Heart left ventricle (tissue), 16 donors: ENCODE measurements around the gene GP5. TPM values are rescaled to one million over a fixed set of nuclear protein-coding genes. Genes with fewer than 3 reads are reported as not detected.

Source experiments
- ATAC-seq, 4 donors: fragments of 200-7000 bp; cut with Tn5 transposase; one replicate each; pipeline ENCODE4 v1.9.1; 2020 to 2022; ENCODE audit warnings: moderate library complexity in 4 of 4, mild to moderate bottlenecking in 3 of 4, moderate number of reproducible peaks in 1 of 4
- DNase-seq, 5 donors: peaks; one replicate each; pipeline ENCODE4 v3.0.0-alpha.2; 2020
- H3K27ac ChIP-seq, 12 donors: fragments of 200-600 bp; sonication (generic) in 4 of 12; one replicate each; pipeline versions ENCODE4 v1.5.0 to v1.8.0; 2016 to 2022; ENCODE audit warnings: mild to moderate bottlenecking in 2 of 12
- H3K27me3 ChIP-seq, 9 donors: fragments of 200-600 bp; sonication (generic) in 2 of 9; one replicate each; pipeline versions ENCODE4 v1.5.1 to v1.8.0; 2016 to 2022; ENCODE audit warnings: mild to moderate bottlenecking in 3 of 9
- H3K36me3 ChIP-seq, 9 donors: fragments of 200-600 bp; sonication (generic) in 2 of 9; one replicate each; pipeline versions ENCODE4 v1.5.0 to v1.8.0; 2018 to 2022; ENCODE audit warnings: mild to moderate bottlenecking in 2 of 9
- H3K4me1 ChIP-seq, 12 donors: fragments of 200-600 bp; sonication (generic) in 4 of 12; one replicate each; pipeline versions ENCODE4 v1.5.0 to v1.8.0; 2016 to 2022; ENCODE audit warnings: mild to moderate bottlenecking in 3 of 12
- H3K4me3 ChIP-seq, 12 donors: fragments of 200-600 bp; sonication (generic) in 4 of 12; one replicate each; pipeline versions ENCODE4 v1.5.0 to v1.8.0; 2017 to 2022; ENCODE audit warnings: mild to moderate bottlenecking in 9 of 12, moderate library complexity in 4 of 12
- H3K9me3 ChIP-seq, 12 donors: fragments of 200-600 bp; sonication (generic) in 4 of 12; one replicate each; pipeline versions ENCODE4 v1.5.0 to v1.8.0; 2016 to 2022; ENCODE audit warnings: mild to moderate bottlenecking in 1 of 12
- POLR2A ChIP-seq, 2 donors: fragments of 450-650 bp; IDR thresholded peaks; one replicate each; pipeline ENCODE4 v1.6.1; 2017; ENCODE audit warnings: antibody characterized with exemption in 2 of 2, mild to moderate bottlenecking in 2 of 2, moderate library complexity in 2 of 2
- WGBS, 4 donors: extraction: QIAGEN DNeasy Blood & Tissue Kit in 2 of 4; methylation state at CpG; one replicate each; pipeline versions ENCODE4 v1.1.5 to v1.1.7; 2013 to 2018; 5-methylcytosine and 5-hydroxymethylcytosine counted together
- intact Hi-C, 10 donors: fragments of 100-400 bp; cut with DNase I; formaldehyde crosslinking; loops; one replicate each; pipeline versions ENCODE4 v1.11.1 to v1.14.2; 2022
- polyA plus RNA-seq, 2 donors: library from polyadenylated mRNA; stranded (reverse); fragments of 200-250 nt; gene quantifications; one replicate each; pipeline ENCODE4 v1.2.3, GENCODE V29; 2013
- total RNA-seq, 9 donors: library from RNA; depleted of rRNA in 2 of 9; stranded (reverse); fragments of >200 nt in 2 of 9; fragmentation: NEBNext Ultra II Directional in 3 of 9; extraction: Animal tissue kit (Norgen Biotek cat#: 25700) in 3 of 9; gene quantifications; one replicate each; pipeline versions ENCODE4 v1.1.0 to v1.2.4, GENCODE V29; 2016 to 2023
- TF ChIP-seq, protein P1 (sequence below), 12 donors: fragments of 200-600 bp; sonication (generic) in 4 of 12; IDR thresholded peaks; one replicate each; pipeline versions ENCODE4 v1.5.0 to v1.8.0; 2018 to 2022; ENCODE audit warnings: antibody characterized with exemption in 12 of 12, mild to moderate bottlenecking in 5 of 12
- donor health status: ischemic (EF 13 %, LVEDD 7.1; RV severe dilation, severe dysfunction).
- donor health status: healthy with polysubstance abuse.
- donor health status: DM: no; HTN: yes; CAD: no.
- donor health status: DM: no; HTN: no; CAD: no.
- donor health status: ischemic (EF 25% LVEDD 6.9; RV normal size, moderate dysfunction).
- donor health status: ischemic (EF 25% LVEDD 5.7; RV mildly dilated, moderate dysfunction).
- donor health status: healthy.
- donor health status: DM: yes; HTN: yes; CAD: no.
- donor health status: ischemic (EF 35%, LVEDD 5.7; RV mildly dilated, moderate dysfunction).
- donor health status: nonischemic (EF 11% LVEDD 7.7; RV severe dilation, severe dysfunction).
- donor health status: DM: yes; HTN: yes; CAD: no.
- donor health status: PGD.
- donor health status: ischemic (EF 29% LVEDD 5.4; RV normal size, mild dysfunction).
- donor health status: nonischemic (EF 23%, LVEDD 6.1; RV moderate dilation, normal function).

Gene GP5
- total and polyA plus RNA-seq, 11 donors = 0.04 to 0.12 (median 0.09) TPM; not detected in 7

GRCh38 chr3:194384569-194385001, 14.5 kb downstream of the GP5 start:
- ATAC-seq (no peak), DNase-seq (no peak)
- intact Hi-C loops = no loop called here
- H3K4me1 ChIP-seq = no peaks in the 10 kb centered on the region
- TF ChIP-seq, protein P1, sequence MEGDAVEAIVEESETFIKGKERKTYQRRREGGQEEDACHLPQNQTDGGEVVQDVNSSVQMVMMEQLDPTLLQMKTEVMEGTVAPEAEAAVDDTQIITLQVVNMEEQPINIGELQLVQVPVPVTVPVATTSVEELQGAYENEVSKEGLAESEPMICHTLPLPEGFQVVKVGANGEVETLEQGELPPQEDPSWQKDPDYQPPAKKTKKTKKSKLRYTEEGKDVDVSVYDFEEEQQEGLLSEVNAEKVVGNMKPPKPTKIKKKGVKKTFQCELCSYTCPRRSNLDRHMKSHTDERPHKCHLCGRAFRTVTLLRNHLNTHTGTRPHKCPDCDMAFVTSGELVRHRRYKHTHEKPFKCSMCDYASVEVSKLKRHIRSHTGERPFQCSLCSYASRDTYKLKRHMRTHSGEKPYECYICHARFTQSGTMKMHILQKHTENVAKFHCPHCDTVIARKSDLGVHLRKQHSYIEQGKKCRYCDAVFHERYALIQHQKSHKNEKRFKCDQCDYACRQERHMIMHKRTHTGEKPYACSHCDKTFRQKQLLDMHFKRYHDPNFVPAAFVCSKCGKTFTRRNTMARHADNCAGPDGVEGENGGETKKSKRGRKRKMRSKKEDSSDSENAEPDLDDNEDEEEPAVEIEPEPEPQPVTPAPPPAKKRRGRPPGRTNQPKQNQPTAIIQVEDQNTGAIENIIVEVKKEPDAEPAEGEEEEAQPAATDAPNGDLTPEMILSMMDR (IDR thresholded peaks at IDR 0.05) = no peak
- TF ChIP-seq POLR2A (IDR thresholded peaks at IDR 0.05) = no peak
- no peaks in the 10 kb centered on the region for H3K9me3 ChIP-seq
- H3K4me3 ChIP-seq = no peak overlapping the region
- WGBS, 4 donors = 84 to 100% (median 94%) methylated on average over 11 to 12 of the region's 12 CpGs
- H3K36me3 ChIP-seq = no peaks in the 10 kb centered on the region
- no peak overlapping the region for H3K27ac ChIP-seq
- peaks cover 0 to 16% (median 4%) of the 10 kb centered on the region in 9 donors for H3K27me3 ChIP-seq

- intact Hi-C loops = no loop called here
- H3K27ac ChIP-seq = no peak overlapping the region
- no peaks in the 10 kb centered on the region for H3K4me1 ChIP-seq
- H3K27me3 ChIP-seq = peaks cover 0 to 17% (median 4%) of the 10 kb centered on the region in 9 donors
- DNase-seq = no peak
- no peak for ATAC-seq
- no peak for TF ChIP-seq POLR2A (IDR thresholded peaks at IDR 0.05)
- TF ChIP-seq, protein P1 (IDR thresholded peaks at IDR 0.05) = no peak
- H3K36me3 ChIP-seq = no peaks in the 10 kb centered on the region
- no peak overlapping the region for H3K4me3 ChIP-seq
- WGBS, 4 donors = 77 to 81% (median 80%) methylated on average over 6 of the region's 6 CpGs
- no peaks in the 10 kb centered on the region for H3K9me3 ChIP-seq
Observed at GRCh38 chr3:194384156-194384555, 14.9 kb downstream of the GP5 start.

DNA sequence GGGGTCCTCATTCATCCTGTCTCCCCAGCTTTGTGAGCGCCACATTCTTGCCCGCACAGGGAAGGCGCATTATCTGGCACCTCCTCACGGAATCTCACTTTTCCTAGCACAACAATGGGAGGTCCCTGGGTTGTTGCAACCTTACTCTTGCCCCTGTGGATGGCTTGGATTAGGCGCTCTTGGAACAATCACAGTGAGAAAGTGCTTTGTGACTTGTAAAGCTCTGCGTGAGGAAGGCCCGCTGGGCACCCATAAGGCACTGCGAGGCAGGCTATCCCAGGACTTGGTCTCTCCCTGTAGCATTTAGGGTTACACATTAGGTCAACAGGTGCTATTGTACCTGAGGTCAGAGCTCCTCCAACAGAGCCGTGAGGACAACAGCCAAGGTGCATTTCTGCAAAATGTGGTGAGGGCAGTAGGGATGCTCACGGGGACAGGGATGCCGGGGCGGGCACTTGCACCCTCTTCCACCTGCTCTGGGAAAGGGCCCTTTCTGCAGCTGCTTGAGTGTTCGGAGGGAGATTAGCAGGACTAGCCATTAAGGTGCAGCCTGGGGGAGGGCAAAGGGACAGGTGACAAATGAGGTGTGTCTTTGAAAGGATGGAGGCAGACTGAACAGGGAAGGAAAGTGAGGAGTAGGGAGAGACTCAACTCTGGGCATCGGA, 15.7 kb downstream of the GP5 start:
- no peak for TF ChIP-seq POLR2A (IDR thresholded peaks at IDR 0.05)
- TF ChIP-seq, protein P1 (IDR thresholded peaks at IDR 0.05) = no peak
- Histone ChIP-seq H3K4me3 (no peak overlapping the region), H3K4me1 (no peaks in the 10 kb centered on the region), H3K27me3 (peaks cover 0 to 17% (median 4%) of the 10 kb centered on the region in 9 donors), H3K27ac (no peak overlapping the region), H3K36me3 (no peaks in the 10 kb centered on the region), H3K9me3 (no peaks in the 10 kb centered on the region)
- ATAC-seq (no peak), DNase-seq (no peak)
- WGBS, 4 donors = 88 to 93% (median 90%) methylated on average over 14 of the region's 14 CpGs
- intact Hi-C loops = no loop called here

- Histone ChIP-seq H3K9me3 (no peaks in the 10 kb centered on the region), H3K36me3 (no peaks in the 10 kb centered on the region), H3K27ac (no peak overlapping the region), H3K27me3 (peaks cover 0 to 17% (median 4%) of the 10 kb centered on the region in 9 donors), H3K4me1 (no peaks in the 10 kb centered on the region), H3K4me3 (no peak overlapping the region)
- no peak for DNase-seq
- intact Hi-C loops = no loop called here
- TF ChIP-seq, protein P1 (IDR thresholded peaks at IDR 0.05) = no peak
- no peak for TF ChIP-seq POLR2A (IDR thresholded peaks at IDR 0.05)
- no peak for ATAC-seq
- WGBS, 4 donors = 64 to 81% (median 76%) methylated on average over 9 of the region's 9 CpGs
Observed at GRCh38 chr3:194382892-194383223, 16.2 kb downstream of the GP5 start.
